ENCODE data around the gene SKAP1. TPM values are rescaled to one million over a fixed set of nuclear protein-coding genes. Genes with fewer than 3 reads are reported as not detected.

Gene SKAP1
- total and polyA plus RNA-seq, 4 donors = 1.4 to 4.9 (median 2.5) TPM

GRCh38 chr17:48144231-48144630 lies 285.8 kb downstream of the SKAP1 start:
- DNase-seq (no peak), ATAC-seq (ENCODE audit: insufficient read depth, low FRiP score) (no peak)
- H3K4me1 ChIP-seq (ENCODE audit: control insufficient read depth in 5 of 5, insufficient read depth in 5 of 5, low read length in 5 of 5) = peaks cover 0 to 1% (median 0%) of the 10 kb centered on the region in 5 donors
- H3K4me3 ChIP-seq = no peak overlapping the region
- TF ChIP-seq CTCF (IDR thresholded peaks at IDR 0.05; ENCODE audit: control extremely low read depth, extremely low read depth) = no peak
- no peak overlapping the region for H3K9ac ChIP-seq (ENCODE audit: insufficient read depth in 1 of 2, low read length in 2 of 2)
- peaks cover 0 to 39% (median 26%) of the 10 kb centered on the region in 3 donors for H3K27me3 ChIP-seq (ENCODE audit: control insufficient read depth in 3 of 3, insufficient read depth in 3 of 3, low read length in 2 of 3)
- no peak overlapping the region for H3K27ac ChIP-seq (ENCODE audit: low read depth in 1 of 2, low read length in 1 of 2)
- H3K9me3 ChIP-seq (ENCODE audit: control insufficient read depth in 4 of 4, insufficient read depth in 3 of 4, low read length in 3 of 4) = no peaks in the 10 kb centered on the region
- no peaks in the 10 kb centered on the region for H3K36me3 ChIP-seq (ENCODE audit: control insufficient read depth in 4 of 4, insufficient read depth in 4 of 4, low read length in 4 of 4)
- 69 to 85% methylated on average over 8 of the region's 8 CpGs for WGBS, 2 donors

GRCh38 chr17:48143629-48144028 lies 286.4 kb downstream of the SKAP1 start:
- 58 to 70% methylated on average over 6 of the region's 6 CpGs for WGBS, 2 donors
- Histone ChIP-seq H3K4me1 (ENCODE audit: control insufficient read depth in 5 of 5, insufficient read depth in 5 of 5, low read length in 5 of 5) (peaks cover 0 to 1% (median 0%) of the 10 kb centered on the region in 5 donors), H3K27ac (ENCODE audit: low read depth in 1 of 2, low read length in 1 of 2) (no peak overlapping the region), H3K9me3 (ENCODE audit: control insufficient read depth in 4 of 4, insufficient read depth in 3 of 4, low read length in 3 of 4) (no peaks in the 10 kb centered on the region), H3K4me3 (no peak overlapping the region), H3K9ac (ENCODE audit: insufficient read depth in 1 of 2, low read length in 2 of 2) (no peak overlapping the region), H3K27me3 (ENCODE audit: control insufficient read depth in 3 of 3, insufficient read depth in 3 of 3, low read length in 2 of 3) (peaks cover 0 to 33% (median 20%) of the 10 kb centered on the region in 3 donors), H3K36me3 (ENCODE audit: control insufficient read depth in 4 of 4, insufficient read depth in 4 of 4, low read length in 4 of 4) (no peaks in the 10 kb centered on the region)
- TF ChIP-seq CTCF (IDR thresholded peaks at IDR 0.05; ENCODE audit: control extremely low read depth, extremely low read depth) = no peak
- no peak for ATAC-seq (ENCODE audit: insufficient read depth, low FRiP score)
- no peak for DNase-seq

- ATAC-seq (ENCODE audit: insufficient read depth, low FRiP score) = no peak
- H3K36me3 ChIP-seq (ENCODE audit: control insufficient read depth in 4 of 4, insufficient read depth in 4 of 4, low read length in 4 of 4) = no peaks in the 10 kb centered on the region
- 7 to 29% methylated on average over 2 of the region's 2 CpGs for WGBS, 2 donors
- no peak overlapping the region for H3K4me3 ChIP-seq
- DNase-seq = peak in 1 of 3 donors; percentile 16
- H3K27ac ChIP-seq (ENCODE audit: low read depth in 1 of 2, low read length in 1 of 2) = no peak overlapping the region
- TF ChIP-seq CTCF (IDR thresholded peaks at IDR 0.05; ENCODE audit: control extremely low read depth, extremely low read depth) = no peak
- peaks cover 0 to 1% (median 0%) of the 10 kb centered on the region in 5 donors for H3K4me1 ChIP-seq (ENCODE audit: control insufficient read depth in 5 of 5, insufficient read depth in 5 of 5, low read length in 5 of 5)
- peaks cover 0 to 12% (median 11%) of the 10 kb centered on the region in 3 donors for H3K27me3 ChIP-seq (ENCODE audit: control insufficient read depth in 3 of 3, insufficient read depth in 3 of 3, low read length in 2 of 3)
- no peaks in the 10 kb centered on the region for H3K9me3 ChIP-seq (ENCODE audit: control insufficient read depth in 4 of 4, insufficient read depth in 3 of 4, low read length in 3 of 4)
- H3K9ac ChIP-seq (ENCODE audit: insufficient read depth in 1 of 2, low read length in 2 of 2) = no peak overlapping the region
Observed at GRCh38 chr17:48139944-48140343, 290.1 kb downstream of the SKAP1 start.

GRCh38 chr17:48137656-48138055 lies 292.4 kb downstream of the SKAP1 start:
- WGBS, 2 donors = 86 to 91% methylated on average over 1 of the region's 1 CpG

More at GRCh38 chr17:48137656-48138055, 292.4 kb downstream of the SKAP1 start:
- no peaks in the 10 kb centered on the region for H3K27me3 ChIP-seq (ENCODE audit: control insufficient read depth in 3 of 3, insufficient read depth in 3 of 3, low read length in 2 of 3)
- H3K9ac ChIP-seq (ENCODE audit: insufficient read depth in 1 of 2, low read length in 2 of 2) = no peak overlapping the region
- peaks cover 0 to under 1% (median 0%) of the 10 kb centered on the region in 5 donors for H3K4me1 ChIP-seq (ENCODE audit: control insufficient read depth in 5 of 5, insufficient read depth in 5 of 5, low read length in 5 of 5)
- ATAC-seq (ENCODE audit: insufficient read depth, low FRiP score) = no peak
- no peak overlapping the region for H3K27ac ChIP-seq (ENCODE audit: low read depth in 1 of 2, low read length in 1 of 2)
- DNase-seq = no peak
- no peak for TF ChIP-seq CTCF (IDR thresholded peaks at IDR 0.05; ENCODE audit: control extremely low read depth, extremely low read depth)
- H3K4me3 ChIP-seq = no peak overlapping the region
- H3K36me3 ChIP-seq (ENCODE audit: control insufficient read depth in 4 of 4, insufficient read depth in 4 of 4, low read length in 4 of 4) = no peaks in the 10 kb centered on the region
- no peaks in the 10 kb centered on the region for H3K9me3 ChIP-seq (ENCODE audit: control insufficient read depth in 4 of 4, insufficient read depth in 3 of 4, low read length in 3 of 4)
